Measurements from ENCODE around the gene LRWD1. TPM values are rescaled to one million over a fixed set of nuclear protein-coding genes. Genes with fewer than 3 reads are reported as not detected.

Gene LRWD1
- total and polyA plus RNA-seq, 9 donors, result 3.4 to 26.2 (median 13.6) TPM

GRCh38 chr7:102426268-102427018 is 38.3 kb upstream of the LRWD1 start:
- no peak for TF ChIP-seq POLR2A (IDR thresholded peaks at IDR 0.05)
- TF ChIP-seq EP300 (IDR thresholded peaks at IDR 0.05), result no peak
- TF ChIP-seq CTCF (IDR thresholded peaks at IDR 0.05), result no peak
- Histone ChIP-seq H3K9me3 (no peaks in the 10 kb centered on the region), H3K36me3 (no peaks in the 10 kb centered on the region), H3K4me3 (no peak overlapping the region), H3K27ac (no peak overlapping the region), H3K27me3 (no peaks in the 10 kb centered on the region), H3K4me1 (ENCODE audit: insufficient read depth) (no peaks in the 10 kb centered on the region)
- intact Hi-C loops (cut with DNase I), result no loop called here
- DNase-seq, result no peak
- WGBS, 3 donors, result 85 to 88% (median 87%) methylated on average over 16 of the region's 16 CpGs

- H3K36me3 ChIP-seq, result no peaks in the 10 kb centered on the region
- H3K27me3 ChIP-seq, result no peaks in the 10 kb centered on the region
- no peak overlapping the region for H3K27ac ChIP-seq
- no peaks in the 10 kb centered on the region for H3K4me1 ChIP-seq (ENCODE audit: insufficient read depth)
- intact Hi-C loops (cut with DNase I), result no loop called here
- H3K9me3 ChIP-seq, result no peaks in the 10 kb centered on the region
- DNase-seq, result no peak
- TF ChIP-seq CTCF (IDR thresholded peaks at IDR 0.05) (no peak), EP300 (IDR thresholded peaks at IDR 0.05) (no peak), POLR2A (IDR thresholded peaks at IDR 0.05) (no peak)
- WGBS, 3 donors, result 80 to 85% (median 83%) methylated on average over 5 of the region's 5 CpGs
- H3K4me3 ChIP-seq, result no peak overlapping the region
Observed at GRCh38 chr7:102427019-102427405, 37.8 kb upstream of the LRWD1 start.

- TF ChIP-seq EP300 (IDR thresholded peaks at IDR 0.05), result no peak
- no peak for TF ChIP-seq POLR2A (IDR thresholded peaks at IDR 0.05)
- H3K4me3 ChIP-seq, result no peak overlapping the region
- DNase-seq, result no peak
- peaks cover 3% of the 10 kb centered on the region for H3K4me1 ChIP-seq (ENCODE audit: insufficient read depth)
- no peaks in the 10 kb centered on the region for H3K27me3 ChIP-seq
- intact Hi-C loops (cut with DNase I), result no loop called here
- no peaks in the 10 kb centered on the region for H3K36me3 ChIP-seq
- WGBS, 3 donors, result 88 to 90% (median 89%) methylated on average over 10 of the region's 10 CpGs
- no peak overlapping the region for H3K27ac ChIP-seq
- no peaks in the 10 kb centered on the region for H3K9me3 ChIP-seq
Observed at GRCh38 chr7:102429141-102429899, 35.5 kb upstream of the LRWD1 start.

- no peaks in the 10 kb centered on the region for H3K9me3 ChIP-seq
- H3K4me1 ChIP-seq (ENCODE audit: insufficient read depth), result peaks cover 5% of the 10 kb centered on the region
- WGBS, 3 donors, result 47 to 58% (median 55%) methylated on average over 17 of the region's 17 CpGs
- H3K36me3 ChIP-seq, result no peaks in the 10 kb centered on the region
- intact Hi-C loops (cut with DNase I), result no loop called here
- DNase-seq, result no peak
- H3K4me3 ChIP-seq, result no peak overlapping the region
- H3K27me3 ChIP-seq, result no peaks in the 10 kb centered on the region
- H3K27ac ChIP-seq, result no peak overlapping the region
- TF ChIP-seq EP300 (IDR thresholded peaks at IDR 0.05), result no peak
- no peak for TF ChIP-seq POLR2A (IDR thresholded peaks at IDR 0.05)
- TF ChIP-seq CTCF (IDR thresholded peaks at IDR 0.05), result no peak
Observed at GRCh38 chr7:102431617-102432298, 33.0 kb upstream of the LRWD1 start.
